Mesendoderm (in vitro differentiated cells): ENCODE data around the gene KRT6A.

Experiments
- DNase-seq: peaks from one replicate; pipeline ENCODE4 v3.0.0; 2013
- H2AK5ac ChIP-seq: 2 replicates; pipeline ENCODE4 v1.6.1; 2013; ENCODE audit warnings: low read length, inconsistent platforms
- H2BK120ac ChIP-seq: 2 replicates; pipeline ENCODE4 v1.6.1; 2013; ENCODE audit warnings: low read depth, mild to moderate bottlenecking, low read length, moderate library complexity, mixed read lengths
- H2BK15ac ChIP-seq: replicated peaks from 2 replicates; pipeline ENCODE4 v1.6.1; 2013; ENCODE audit warnings: low read depth, mild to moderate bottlenecking, moderate library complexity
- H2BK5ac ChIP-seq: 2 replicates; pipeline ENCODE4 v1.6.1; 2013; ENCODE audit warnings: low read length, inconsistent platforms
- H3K18ac ChIP-seq: 2 replicates; pipeline ENCODE4 v1.6.1; 2013; ENCODE audit warnings: mild to moderate bottlenecking, low read length, mixed read lengths
- H3K23ac ChIP-seq: one replicate; pipeline ENCODE4 v1.6.1; 2013; ENCODE audit warnings: low read length
- H3K27ac ChIP-seq: 2 replicates; pipeline ENCODE4 v1.5.1; 2013; ENCODE audit warnings: low read depth, mild to moderate bottlenecking, inconsistent platforms, low read length, moderate library complexity
- H3K27me3 ChIP-seq: 2 replicates; pipeline ENCODE4 v1.6.1; 2013; ENCODE audit warnings: low read length, control low read depth, mild to moderate bottlenecking, inconsistent platforms; ENCODE audit not compliant: insufficient read depth, poor library complexity
- H3K36me3 ChIP-seq: 2 replicates; pipeline ENCODE4 v1.6.1; 2013; ENCODE audit warnings: low read length, inconsistent platforms; ENCODE audit not compliant: control insufficient read depth, insufficient read depth
- H3K4ac ChIP-seq: one replicate; pipeline ENCODE4 v1.6.1; 2013; ENCODE audit warnings: low read depth, mild to moderate bottlenecking, low read length, moderate library complexity
- H3K4me1 ChIP-seq: 2 replicates; pipeline ENCODE4 v1.6.1; 2013; ENCODE audit warnings: low read depth, low read length, inconsistent platforms; ENCODE audit not compliant: control insufficient read depth
- H3K4me2 ChIP-seq: 2 replicates; pipeline ENCODE4 v1.6.1; 2013; ENCODE audit warnings: low read length
- H3K4me3 ChIP-seq: 2 replicates; pipeline ENCODE4 v1.5.1; 2013; ENCODE audit warnings: mild to moderate bottlenecking, low read length
- H3K56ac ChIP-seq: one replicate; pipeline ENCODE4 v1.6.1; 2013; ENCODE audit warnings: low read length
- H3K79me1 ChIP-seq: 2 replicates; pipeline ENCODE4 v1.6.1; 2013; ENCODE audit warnings: low read length, inconsistent platforms
- H3K79me2 ChIP-seq: 2 replicates; pipeline ENCODE4 v1.6.1; 2013; ENCODE audit warnings: mild to moderate bottlenecking, low read length; ENCODE audit not compliant: control insufficient read depth, insufficient read depth
- H3K9ac ChIP-seq: 2 replicates; pipeline ENCODE4 v1.6.1; 2013; ENCODE audit warnings: low read length, inconsistent platforms
- H4K5ac ChIP-seq: one replicate; pipeline ENCODE4 v1.6.1; 2013; ENCODE audit warnings: low read length
- H4K8ac ChIP-seq: one replicate; pipeline ENCODE4 v1.6.1; 2013; ENCODE audit warnings: low read depth, mild to moderate bottlenecking, control low read depth, low read length, moderate library complexity
- WGBS: extraction: QIAGEN DNeasy Blood & Tissue Kit; methylation state at CpG from one replicate; pipeline ENCODE4 v1.1.7; 2013; ENCODE audit warnings: low lambda C conversion rate, missing lambda C conversion rate; ENCODE audit not compliant: insufficient coverage; ENCODE audit errors: extremely low coverage; 5-methylcytosine and 5-hydroxymethylcytosine counted together

KRT6A gene

DNA sequence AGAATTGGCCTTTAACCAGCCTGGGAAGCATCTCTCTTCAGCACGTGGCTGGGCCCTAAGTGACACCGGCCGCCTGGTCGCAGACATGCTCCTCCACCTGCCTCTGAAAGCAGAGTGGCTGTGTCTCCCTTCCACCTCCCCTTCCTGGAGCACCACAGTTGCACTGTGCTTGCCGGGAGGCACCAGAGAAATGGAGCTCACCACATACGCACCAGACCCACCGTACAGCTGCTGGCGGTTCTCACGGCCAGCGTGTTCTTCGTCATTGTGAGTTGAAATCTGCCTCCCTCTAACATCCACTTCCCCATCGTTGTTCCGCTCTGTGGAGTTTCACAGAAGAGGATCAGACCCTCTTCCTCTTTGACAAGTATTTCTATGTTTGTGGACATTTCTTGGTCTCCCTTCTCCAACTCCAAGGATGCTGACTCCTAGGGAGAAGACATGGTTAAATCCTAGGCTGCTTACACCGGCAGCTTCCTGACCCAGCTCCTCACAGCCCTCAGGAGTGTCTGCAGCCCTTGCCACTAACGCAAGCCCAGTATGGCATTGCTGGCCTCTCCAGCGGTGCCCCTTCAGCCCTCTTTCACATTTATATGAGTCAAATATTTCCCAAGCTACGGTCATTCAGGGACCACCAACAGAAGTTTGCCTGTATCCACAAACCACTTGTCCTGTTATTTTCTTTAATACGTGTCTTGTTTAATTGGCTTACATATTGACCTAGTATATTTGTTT, 38.7 kb upstream of the KRT6A start:
- Histone ChIP-seq H3K79me1 (no peaks in the 10 kb centered on the region), H3K4me1 (no peaks in the 10 kb centered on the region), H3K27me3 (no peaks in the 10 kb centered on the region), H3K4ac (no peak overlapping the region), H4K8ac (no peak overlapping the region), H4K5ac (no peak overlapping the region), H3K36me3 (no peaks in the 10 kb centered on the region), H3K4me2 (no peak overlapping the region), H2BK120ac (no peak overlapping the region), H2AK5ac (no peak overlapping the region), H3K23ac (no peak overlapping the region), H3K9ac (no peak overlapping the region), H3K56ac (no peak overlapping the region), H2BK5ac (no peak overlapping the region), H3K27ac (no peak overlapping the region), H2BK15ac (no peak overlapping the region), H3K79me2 (no peaks in the 10 kb centered on the region), H3K4me3 (no peak overlapping the region), H3K18ac (no peak overlapping the region)
- WGBS, result no CpG with 5 or more reads among the region's 18 CpGs
- no peak for DNase-seq

DNA sequence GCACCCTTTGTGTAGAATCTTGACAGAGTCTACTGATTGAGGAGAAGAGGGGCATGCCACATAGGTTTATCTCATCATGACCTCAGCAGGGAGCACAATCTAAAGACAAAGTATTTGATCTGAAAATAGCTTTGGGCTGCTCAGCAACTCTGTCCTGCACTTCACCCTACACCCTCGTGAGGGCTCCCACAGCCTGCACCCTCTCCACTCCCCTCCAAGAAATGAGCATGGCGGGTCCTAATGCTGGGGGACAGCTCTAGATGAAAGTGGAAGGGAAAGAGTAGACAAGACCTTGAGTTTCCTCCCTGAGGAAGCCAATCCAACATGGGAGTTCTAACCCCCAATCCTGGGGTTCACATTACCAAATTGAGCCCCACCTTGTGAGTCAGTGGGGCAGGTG, 37.8 kb upstream of the KRT6A start:
- H2BK15ac ChIP-seq, result no peak overlapping the region
- no peak overlapping the region for H3K9ac ChIP-seq
- no CpG with 5 or more reads among the region's 2 CpGs for WGBS
- no peak overlapping the region for H3K56ac ChIP-seq
- no peak overlapping the region for H4K5ac ChIP-seq
- no peak overlapping the region for H3K4me3 ChIP-seq
- H2BK5ac ChIP-seq, result no peak overlapping the region
- no peak overlapping the region for H3K4me2 ChIP-seq
- no peaks in the 10 kb centered on the region for H3K27me3 ChIP-seq
- H3K79me2 ChIP-seq, result no peaks in the 10 kb centered on the region
- H4K8ac ChIP-seq, result no peak overlapping the region
- no peak overlapping the region for H3K27ac ChIP-seq
- H3K18ac ChIP-seq, result no peak overlapping the region
- no peaks in the 10 kb centered on the region for H3K79me1 ChIP-seq
- H3K36me3 ChIP-seq, result no peaks in the 10 kb centered on the region
- H2AK5ac ChIP-seq, result no peak overlapping the region
- H2BK120ac ChIP-seq, result no peak overlapping the region
- no peak for DNase-seq
- no peaks in the 10 kb centered on the region for H3K4me1 ChIP-seq
- no peak overlapping the region for H3K4ac ChIP-seq
- no peak overlapping the region for H3K23ac ChIP-seq

GRCh38 chr12:52530366-52530765, 37.3 kb upstream of the KRT6A start:
- Histone ChIP-seq H3K4me2 (no peak overlapping the region), H2BK5ac (no peak overlapping the region), H3K23ac (no peak overlapping the region), H2BK120ac (no peak overlapping the region), H3K4me1 (no peaks in the 10 kb centered on the region), H3K56ac (no peak overlapping the region), H3K18ac (no peak overlapping the region), H3K79me2 (no peaks in the 10 kb centered on the region), H3K4ac (no peak overlapping the region), H2BK15ac (no peak overlapping the region), H4K5ac (no peak overlapping the region), H3K36me3 (no peaks in the 10 kb centered on the region), H3K79me1 (no peaks in the 10 kb centered on the region), H3K27ac (no peak overlapping the region), H3K4me3 (no peak overlapping the region), H4K8ac (no peak overlapping the region), H2AK5ac (no peak overlapping the region), H3K27me3 (no peaks in the 10 kb centered on the region), H3K9ac (no peak overlapping the region)
- no CpG with 5 or more reads among the region's 2 CpGs for WGBS
- no peak for DNase-seq

DNA sequence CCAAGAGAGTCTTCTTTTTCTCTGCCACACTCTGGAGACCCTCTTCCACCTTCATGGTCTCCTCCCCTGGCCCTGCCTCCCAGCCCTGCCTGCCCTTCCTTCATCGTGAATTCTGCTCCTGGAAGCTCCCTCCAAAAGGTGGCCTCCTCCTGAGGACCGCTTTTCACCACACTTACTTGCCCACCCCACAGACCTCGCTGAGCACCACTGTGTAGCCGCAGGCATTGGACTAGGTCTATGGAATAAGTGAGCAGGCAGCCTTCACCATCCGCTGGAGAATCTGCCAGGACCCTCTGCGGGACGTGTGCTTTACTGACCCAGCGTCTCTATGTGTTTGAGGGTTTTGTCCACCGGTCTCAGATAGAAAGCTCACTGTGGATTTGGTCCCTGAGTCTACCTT, 36.8 kb upstream of the KRT6A start:
- Histone ChIP-seq H3K79me2 (no peaks in the 10 kb centered on the region), H3K79me1 (no peaks in the 10 kb centered on the region), H3K56ac (no peak overlapping the region), H3K23ac (no peak overlapping the region), H3K9ac (no peak overlapping the region), H2BK15ac (no peak overlapping the region), H3K4ac (no peak overlapping the region), H3K4me3 (no peak overlapping the region), H2BK5ac (no peak overlapping the region), H4K8ac (no peak overlapping the region), H3K36me3 (no peaks in the 10 kb centered on the region), H3K4me2 (no peak overlapping the region), H2AK5ac (no peak overlapping the region), H3K4me1 (no peaks in the 10 kb centered on the region), H3K27me3 (no peaks in the 10 kb centered on the region), H2BK120ac (no peak overlapping the region), H3K27ac (no peak overlapping the region), H3K18ac (no peak overlapping the region), H4K5ac (no peak overlapping the region)
- no peak for DNase-seq
- no CpG with 5 or more reads among the region's 9 CpGs for WGBS

DNA sequence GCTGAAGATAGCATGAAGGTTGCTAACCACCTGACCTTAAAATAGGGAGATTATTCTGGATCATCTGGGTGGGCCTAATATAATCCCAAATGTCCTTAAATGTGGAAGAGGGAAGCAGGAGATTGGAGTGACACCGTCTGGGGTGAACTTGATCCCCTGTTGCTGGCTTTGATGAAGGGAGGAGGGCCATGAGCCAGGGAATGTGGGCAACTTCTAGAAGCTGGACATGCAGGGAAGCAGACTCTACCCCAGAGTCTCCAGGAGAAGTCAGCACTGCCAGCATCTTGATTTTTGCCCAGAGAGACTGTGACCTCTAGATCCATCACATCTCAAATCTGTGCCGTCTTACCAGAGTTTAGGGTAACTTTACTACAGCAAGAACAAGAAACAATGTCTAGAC, 36.4 kb upstream of the KRT6A start:
- Histone ChIP-seq H3K4me2 (no peak overlapping the region), H3K4me1 (no peaks in the 10 kb centered on the region), H3K27ac (no peak overlapping the region), H4K8ac (no peak overlapping the region), H2BK120ac (no peak overlapping the region), H3K79me2 (no peaks in the 10 kb centered on the region), H3K4me3 (no peak overlapping the region), H2BK15ac (no peak overlapping the region), H4K5ac (no peak overlapping the region), H3K4ac (no peak overlapping the region), H3K56ac (no peak overlapping the region), H3K23ac (no peak overlapping the region), H3K18ac (no peak overlapping the region), H3K36me3 (no peaks in the 10 kb centered on the region), H3K27me3 (no peaks in the 10 kb centered on the region), H2AK5ac (no peak overlapping the region), H2BK5ac (no peak overlapping the region), H3K9ac (no peak overlapping the region), H3K79me1 (no peaks in the 10 kb centered on the region)
- DNase-seq, result no peak
- WGBS, result no CpG with 5 or more reads among the region's 2 CpGs

DNA sequence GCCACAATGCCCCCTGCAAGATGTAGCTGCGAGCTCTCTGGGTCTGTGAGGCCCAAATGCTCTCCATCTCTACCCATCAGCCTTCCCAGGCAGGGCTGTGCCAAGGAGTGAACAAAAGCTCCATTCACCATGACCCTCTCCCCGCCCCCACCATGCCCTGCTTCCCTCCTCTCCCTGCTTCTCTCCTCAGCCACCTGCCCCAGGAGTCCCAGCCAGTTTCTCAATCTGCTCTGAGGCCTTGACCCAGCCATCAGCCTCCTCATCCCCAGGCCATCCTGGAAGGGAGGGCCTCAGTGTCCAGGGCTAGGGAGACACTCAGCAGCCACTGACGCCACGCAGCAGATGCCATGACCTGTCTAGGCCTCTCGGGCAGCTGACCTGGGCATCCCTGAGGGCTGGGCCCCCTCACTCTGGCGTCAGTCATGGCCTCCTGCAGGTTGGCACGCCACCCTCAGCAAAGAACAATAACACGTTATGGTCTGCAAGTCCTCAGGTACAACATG, 35.6 kb upstream of the KRT6A start:
- Histone ChIP-seq H3K9ac (no peak overlapping the region), H2BK120ac (no peak overlapping the region), H3K4me2 (no peak overlapping the region), H3K36me3 (no peaks in the 10 kb centered on the region), H2BK5ac (no peak overlapping the region), H2AK5ac (no peak overlapping the region), H3K79me1 (no peaks in the 10 kb centered on the region), H4K5ac (no peak overlapping the region), H3K27ac (no peak overlapping the region), H3K23ac (no peak overlapping the region), H3K79me2 (no peaks in the 10 kb centered on the region), H2BK15ac (no peak overlapping the region), H3K4me3 (no peak overlapping the region), H3K4ac (no peak overlapping the region), H3K27me3 (no peaks in the 10 kb centered on the region), H4K8ac (no peak overlapping the region), H3K18ac (no peak overlapping the region), H3K4me1 (no peaks in the 10 kb centered on the region), H3K56ac (no peak overlapping the region)
- WGBS, result no CpG with 5 or more reads among the region's 8 CpGs
- no peak for DNase-seq
